SIG-M5 treated with dmso at 0.1 percent for 504 hours (cell line): ENCODE data around the gene BEND7.

Experiments
- DNase-seq: peaks from one replicate; lab custom pipeline; 2025; ENCODE audit not compliant: unreplicated experiment; lab: John Stamatoyannopoulos, UW

BEND7 gene

GRCh38 chr10:13521026-13521425, 7.8 kb downstream of the BEND7 start:
- no peak for DNase-seq

- DNase-seq: no peak
These were observed 8.6 kb downstream of the BEND7 start for GRCh38 chr10:13520194-13520593.

- peak; percentile 6 for DNase-seq
These were observed 10.6 kb downstream of the BEND7 start for GRCh38 chr10:13518076-13518692.

GRCh38 chr10:13517675-13518074, 11.1 kb downstream of the BEND7 start:
- no peak for DNase-seq

- DNase-seq: no peak
These were observed 12.6 kb downstream of the BEND7 start for GRCh38 chr10:13516176-13516575.

GRCh38 chr10:13515467-13515866, 13.3 kb downstream of the BEND7 start:
- no peak for DNase-seq

GRCh38 chr10:13514296-13514695, 14.5 kb downstream of the BEND7 start:
- DNase-seq: no peak

GRCh38 chr10:13512564-13512963, 16.2 kb downstream of the BEND7 start:
- DNase-seq: no peak

GRCh38 chr10:13511409-13511808, 17.4 kb downstream of the BEND7 start:
- no peak for DNase-seq

GRCh38 chr10:13505052-13505680, 23.6 kb downstream of the BEND7 start:
- DNase-seq: no peak

GRCh38 chr10:13503745-13504463, 24.9 kb downstream of the BEND7 start:
- DNase-seq: no peak

- DNase-seq: no peak
These were observed 26.4 kb downstream of the BEND7 start for GRCh38 chr10:13502380-13502779.

GRCh38 chr10:13500201-13500600, 28.6 kb downstream of the BEND7 start:
- DNase-seq: no peak

- no peak for DNase-seq
These were observed 29.7 kb downstream of the BEND7 start for GRCh38 chr10:13499150-13499549.

- no peak for DNase-seq
These were observed 31.9 kb downstream of the BEND7 start for GRCh38 chr10:13496931-13497330.

GRCh38 chr10:13496164-13496563, 32.6 kb downstream of the BEND7 start:
- DNase-seq: no peak

- DNase-seq: no peak
These were observed 36.2 kb downstream of the BEND7 start for GRCh38 chr10:13492493-13493180.

GRCh38 chr10:13491747-13492360, 37.0 kb downstream of the BEND7 start:
- no peak for DNase-seq

- DNase-seq: no peak
These were observed 38.3 kb downstream of the BEND7 start for GRCh38 chr10:13490503-13490902.

GRCh38 chr10:13489035-13489599, 39.7 kb downstream of the BEND7 start:
- DNase-seq: no peak

GRCh38 chr10:13485623-13486022, 43.2 kb downstream of the BEND7 start:
- DNase-seq: no peak
